Retinal pigment epithelial cell (primary cell): ENCODE results near the gene MUC13.

Experiments used
- DNase-seq: peaks from one replicate; pipeline ENCODE4 v3.0.0-alpha.2; 2010; ENCODE audit warnings: low read depth
- H3K4me3 ChIP-seq: 2 replicates; pipeline ENCODE4 v1.5.1; 2011; ENCODE audit warnings: mild to moderate bottlenecking, low read length, control low read depth, moderate library complexity
- CTCF ChIP-seq: conservative IDR thresholded peaks from 2 replicates; pipeline ENCODE4 v1.5.1; 2011; ENCODE audit warnings: low read depth, low read length, control low read depth, inconsistent platforms

The MUC13 gene

GRCh38 chr3:124876401-124876878 is 58.1 kb downstream of the MUC13 start:
- TF ChIP-seq CTCF: no peak
- H3K4me3 ChIP-seq: no peak overlapping the region
- DNase-seq: no peak

- TF ChIP-seq CTCF: no peak
- DNase-seq: no peak
- H3K4me3 ChIP-seq: no peak overlapping the region
Measured at GRCh38 chr3:124873226-124873625, 61.3 kb downstream of the MUC13 start.

GRCh38 chr3:124867511-124867910 is 67.0 kb downstream of the MUC13 start:
- no peak overlapping the region for H3K4me3 ChIP-seq
- no peak for DNase-seq
- TF ChIP-seq CTCF: no peak

GRCh38 chr3:124862006-124862405 is 72.5 kb downstream of the MUC13 start:
- H3K4me3 ChIP-seq: no peak overlapping the region
- DNase-seq: no peak
- no peak for TF ChIP-seq CTCF

GRCh38 chr3:124861041-124861440 is 73.5 kb downstream of the MUC13 start:
- H3K4me3 ChIP-seq: no peak overlapping the region
- no peak for TF ChIP-seq CTCF
- DNase-seq: no peak

- no peak for TF ChIP-seq CTCF
Measured at GRCh38 chr3:124860599-124860998, 74.0 kb downstream of the MUC13 start.

GRCh38 chr3:124859025-124859424 is 75.5 kb downstream of the MUC13 start:
- TF ChIP-seq CTCF: no peak
- no peak for DNase-seq
- H3K4me3 ChIP-seq: no peak overlapping the region

More at GRCh38 chr3:124860599-124860998, 74.0 kb downstream of the MUC13 start:
- peak; percentile 96 for DNase-seq
- no peak overlapping the region for H3K4me3 ChIP-seq
